Fibroblast of lung (primary cell): ENCODE results near the gene MBLAC1. TPM values are rescaled to one million over a fixed set of nuclear protein-coding genes. Genes with fewer than 3 reads are reported as not detected.
"Not testable (repeated sequence)": the region's sequence is repeated elsewhere in the genome, so short reads cannot be mapped to it uniquely, and the experiment has no call there.

Experiments used
- DNase-seq, 2 donors: peaks; one replicate each; pipeline versions ENCODE4 v3.0.0 to v3.0.0-alpha.2; 2010; ENCODE audit warnings: low read depth in 2 of 2
- H2AFZ ChIP-seq: 2 replicates; pipeline ENCODE4 v1.5.1; 2012; ENCODE audit warnings: low read length, control low read depth, inconsistent platforms
- H3K27ac ChIP-seq: 2 replicates; pipeline ENCODE4 v1.5.1; 2011; ENCODE audit warnings: low read length, control low read depth; ENCODE audit not compliant: insufficient read depth
- H3K27me3 ChIP-seq: 2 replicates; pipeline ENCODE4 v1.5.1; 2011; ENCODE audit warnings: mild to moderate bottlenecking, low read length; ENCODE audit not compliant: control insufficient read depth, insufficient read depth
- H3K36me3 ChIP-seq: 2 replicates; pipeline ENCODE4 v1.5.1; 2011; ENCODE audit warnings: low read length; ENCODE audit not compliant: control insufficient read depth, insufficient read depth
- H3K4me1 ChIP-seq: 2 replicates; pipeline ENCODE4 v1.5.1; 2011; ENCODE audit warnings: low read length; ENCODE audit not compliant: control insufficient read depth, insufficient read depth; ENCODE audit errors: extremely low read depth
- H3K4me2 ChIP-seq: 2 replicates; pipeline ENCODE4 v1.5.1; 2011; ENCODE audit warnings: low read length, control low read depth; ENCODE audit not compliant: insufficient read depth; ENCODE audit errors: extremely low read depth
- H3K4me3 ChIP-seq, 4 experiments: fragments of 200-600 bp in 1 of 4; sonication (generic) in 1 of 4; replicated peaks in 1 of 4; 2 replicates each; pipeline ENCODE4 v1.5.1; 2011 to 2016; ENCODE audit warnings: low read length in 4 of 4, low read depth in 3 of 4, mild to moderate bottlenecking in 3 of 4, control low read depth in 2 of 4, inconsistent platforms in 1 of 4, mixed read lengths in 1 of 4; ENCODE audit not compliant: insufficient read depth in 1 of 4; ENCODE audit errors: control extremely low read depth in 1 of 4
- H3K79me2 ChIP-seq: 2 replicates; pipeline ENCODE4 v1.5.1; 2012; ENCODE audit warnings: mild to moderate bottlenecking, low read length, inconsistent platforms; ENCODE audit not compliant: control insufficient read depth, insufficient read depth
- H3K9ac ChIP-seq: 2 replicates; pipeline ENCODE4 v1.5.1; 2011; ENCODE audit warnings: mild to moderate bottlenecking, low read length, control low read depth; ENCODE audit not compliant: insufficient read depth
- H3K9me3 ChIP-seq: 2 replicates; pipeline ENCODE4 v1.5.1; 2012; ENCODE audit warnings: low read depth, low read length; ENCODE audit not compliant: control insufficient read depth, insufficient read depth
- H4K20me1 ChIP-seq: 2 replicates; pipeline ENCODE4 v1.5.1; 2011; ENCODE audit warnings: low read length; ENCODE audit not compliant: control insufficient read depth, insufficient read depth; ENCODE audit errors: extremely low read depth
- EZH2 ChIP-seq: IDR thresholded peaks from 2 replicates; pipeline ENCODE4 v1.5.1; 2012; ENCODE audit warnings: low read length, control low read depth, mild to moderate bottlenecking; ENCODE audit errors: missing control alignments
- polyA plus RNA-seq, 2 donors: library from polyadenylated mRNA; depleted of rRNA in 1 of 2; stranded (reverse) in 1 of 2; unstranded in 1 of 2; fragments of >200 nt; gene quantifications; 2 replicates each; pipeline ENCODE4 v1.2.1, GENCODE V29; 2011 to 2012; ENCODE audit warnings: missing spikeins in 1 of 2
- total RNA-seq: library from RNA; depleted of rRNA; stranded (reverse); fragments of >200 nt; gene quantifications from 2 replicates; pipeline ENCODE4 v1.2.1, GENCODE V29; 2014
- TF ChIP-seq, protein P1 (sequence below), 2 donors: IDR thresholded peaks in 1 of 2; conservative IDR thresholded peaks in 1 of 2; 1 replicate in 1 of 2; 2 replicates in 1 of 2; pipeline ENCODE4 v1.5.1; 2011 to 2012; ENCODE audit warnings: low read length in 2 of 2, control low read depth in 1 of 2, inconsistent platforms in 1 of 2, low read depth in 1 of 2, mild to moderate bottlenecking in 1 of 2

Gene MBLAC1
- total and polyA plus RNA-seq, 2 donors (not counting 1 experiment from before 2014, with no cell fraction given): 0.75 to 2.5 TPM

DNA sequence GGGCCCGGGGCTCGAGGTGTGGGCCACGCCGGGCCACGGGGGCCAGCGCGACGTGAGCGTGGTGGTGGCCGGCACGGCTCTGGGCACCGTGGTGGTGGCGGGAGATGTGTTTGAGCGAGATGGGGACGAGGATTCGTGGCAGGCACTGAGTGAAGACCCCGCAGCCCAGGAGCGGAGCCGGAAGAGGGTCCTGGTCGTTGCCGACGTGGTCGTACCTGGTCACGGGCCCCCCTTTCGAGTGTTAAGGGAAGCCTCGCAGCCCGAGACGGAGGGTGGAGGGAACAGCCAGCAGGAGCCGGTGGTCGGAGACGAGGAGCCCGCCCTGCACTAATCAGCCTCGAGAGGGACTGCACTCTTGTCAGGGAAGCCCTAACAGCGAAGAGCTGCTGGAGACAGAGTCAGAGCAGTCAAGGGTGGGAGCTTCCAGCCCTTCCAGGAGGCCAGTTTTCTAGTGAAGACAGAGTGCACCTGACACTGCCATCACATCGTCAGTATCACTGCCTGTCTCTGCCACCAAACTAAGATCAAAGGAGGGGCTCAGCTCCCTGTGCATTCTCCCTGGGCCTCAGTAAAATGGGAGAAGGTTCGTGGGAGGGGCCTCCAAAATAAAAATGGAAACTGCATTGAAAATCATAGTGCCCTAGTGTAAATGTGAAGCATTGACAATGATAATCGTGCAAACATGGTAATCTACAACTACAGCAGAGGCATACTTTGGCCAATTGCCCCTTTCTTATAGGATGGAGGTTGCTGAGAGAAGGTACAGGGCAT lies 1.3 kb downstream of the MBLAC1 start:
- no peaks in the 10 kb centered on the region for H3K27me3 ChIP-seq
- H3K4me2 ChIP-seq: peak overlapping the region; percentile 86
- no peaks in the 10 kb centered on the region for H3K9me3 ChIP-seq
- H3K36me3 ChIP-seq: peaks cover 3% of the 10 kb centered on the region
- H3K4me1 ChIP-seq: peaks cover 3% of the 10 kb centered on the region
- peak overlapping the region; percentile 86 for H2AFZ ChIP-seq
- no peaks in the 10 kb centered on the region for H4K20me1 ChIP-seq
- H3K4me3 ChIP-seq: peak overlapping the region; percentile 43 to 95 (median 78)
- H3K79me2 ChIP-seq: no peaks in the 10 kb centered on the region
- no peak for DNase-seq
- TF ChIP-seq, protein P1, sequence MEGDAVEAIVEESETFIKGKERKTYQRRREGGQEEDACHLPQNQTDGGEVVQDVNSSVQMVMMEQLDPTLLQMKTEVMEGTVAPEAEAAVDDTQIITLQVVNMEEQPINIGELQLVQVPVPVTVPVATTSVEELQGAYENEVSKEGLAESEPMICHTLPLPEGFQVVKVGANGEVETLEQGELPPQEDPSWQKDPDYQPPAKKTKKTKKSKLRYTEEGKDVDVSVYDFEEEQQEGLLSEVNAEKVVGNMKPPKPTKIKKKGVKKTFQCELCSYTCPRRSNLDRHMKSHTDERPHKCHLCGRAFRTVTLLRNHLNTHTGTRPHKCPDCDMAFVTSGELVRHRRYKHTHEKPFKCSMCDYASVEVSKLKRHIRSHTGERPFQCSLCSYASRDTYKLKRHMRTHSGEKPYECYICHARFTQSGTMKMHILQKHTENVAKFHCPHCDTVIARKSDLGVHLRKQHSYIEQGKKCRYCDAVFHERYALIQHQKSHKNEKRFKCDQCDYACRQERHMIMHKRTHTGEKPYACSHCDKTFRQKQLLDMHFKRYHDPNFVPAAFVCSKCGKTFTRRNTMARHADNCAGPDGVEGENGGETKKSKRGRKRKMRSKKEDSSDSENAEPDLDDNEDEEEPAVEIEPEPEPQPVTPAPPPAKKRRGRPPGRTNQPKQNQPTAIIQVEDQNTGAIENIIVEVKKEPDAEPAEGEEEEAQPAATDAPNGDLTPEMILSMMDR (conservative IDR thresholded peaks at IDR 0.05 in 1 of 2, IDR thresholded peaks at IDR 0.05 in 1 of 2; ENCODE audit: low read depth in 1 of 2, low read length in 2 of 2): no peak
- no peak for TF ChIP-seq EZH2
- H3K27ac ChIP-seq: peak overlapping the region; percentile 95
- peak overlapping the region; percentile 92 for H3K9ac ChIP-seq

DNA sequence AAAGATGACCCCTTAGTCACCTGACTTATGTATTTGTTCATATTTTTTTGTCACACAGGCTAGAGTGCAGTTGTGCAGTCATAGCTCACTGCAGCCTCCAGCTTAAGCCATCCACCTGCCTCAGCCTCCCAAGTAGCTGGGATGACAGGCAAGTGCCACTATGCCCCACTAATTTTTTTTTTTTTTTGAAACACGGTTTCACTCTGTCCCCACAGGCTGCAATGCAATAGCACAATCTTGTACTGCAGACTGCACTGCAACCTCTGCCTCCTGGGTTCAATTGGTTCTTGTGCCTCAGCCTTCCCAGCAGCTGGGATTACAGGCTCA lies 1.8 kb downstream of the MBLAC1 start:
- H3K9me3 ChIP-seq: no peaks in the 10 kb centered on the region
- H3K27me3 ChIP-seq: no peaks in the 10 kb centered on the region
- H3K27ac ChIP-seq: no peak overlapping the region
- H3K9ac ChIP-seq: no peak overlapping the region
- H3K79me2 ChIP-seq: no peaks in the 10 kb centered on the region
- H3K4me3 ChIP-seq: no peak overlapping the region
- DNase-seq: no peak
- TF ChIP-seq, protein P1 (conservative IDR thresholded peaks at IDR 0.05 in 1 of 2, IDR thresholded peaks at IDR 0.05 in 1 of 2; ENCODE audit: low read depth in 1 of 2, low read length in 2 of 2): no peak
- TF ChIP-seq EZH2: no peak
- H4K20me1 ChIP-seq: no peaks in the 10 kb centered on the region
- H3K4me2 ChIP-seq: no peak overlapping the region
- peaks cover 3% of the 10 kb centered on the region for H3K36me3 ChIP-seq
- no peak overlapping the region for H2AFZ ChIP-seq
- peaks cover 3% of the 10 kb centered on the region for H3K4me1 ChIP-seq

DNA sequence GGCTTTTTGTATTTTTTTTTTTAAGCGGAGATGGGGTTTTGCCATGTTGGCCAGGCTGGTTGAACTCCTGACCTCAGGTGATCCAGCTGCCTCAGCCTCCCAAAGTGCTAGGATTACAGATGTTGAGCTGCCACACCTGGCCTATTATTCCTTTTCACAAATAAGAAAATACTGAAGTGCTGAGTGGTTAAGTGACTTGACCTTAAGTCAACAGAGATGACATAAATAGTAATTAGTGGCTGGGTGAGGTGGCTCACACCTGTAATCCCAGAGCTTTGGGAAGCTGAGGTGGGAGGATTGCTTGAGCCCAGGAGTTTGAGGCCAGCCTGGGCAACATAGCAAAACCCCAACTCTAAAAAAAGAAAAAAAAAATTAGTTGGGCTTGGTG lies 3.4 kb downstream of the MBLAC1 start:
- DNase-seq, H3K27ac ChIP-seq, H3K4me2 ChIP-seq, H4K20me1 ChIP-seq, H3K4me3 ChIP-seq, H3K79me2 ChIP-seq, H3K9me3 ChIP-seq, H3K9ac ChIP-seq, H2AFZ ChIP-seq, H3K27me3 ChIP-seq, H3K4me1 ChIP-seq, H3K36me3 ChIP-seq: not testable (repeated sequence)
